Measurements from ENCODE around the gene ALPL.

DNA sequence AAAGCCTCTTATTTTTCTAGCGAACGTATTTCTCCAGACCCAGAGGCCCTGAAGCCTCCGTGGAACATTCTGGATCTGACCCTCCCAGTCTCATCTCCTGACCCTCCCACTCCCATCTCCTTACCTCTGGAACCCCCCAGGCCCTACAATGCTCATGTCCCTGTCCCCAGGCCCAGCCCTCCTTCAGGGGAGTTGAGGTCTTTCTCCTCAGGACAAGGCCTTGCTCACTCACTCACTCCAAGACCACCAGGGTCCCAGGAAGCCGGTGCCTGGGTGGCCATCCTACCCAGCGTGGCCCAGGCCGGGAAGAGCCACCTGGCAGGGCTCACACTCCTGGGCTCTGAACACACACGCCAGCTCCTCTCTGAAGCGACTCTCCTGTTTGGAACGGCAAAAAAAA is 68.7 kb downstream of the ALPL start:
- TF ChIP-seq, protein P1, sequence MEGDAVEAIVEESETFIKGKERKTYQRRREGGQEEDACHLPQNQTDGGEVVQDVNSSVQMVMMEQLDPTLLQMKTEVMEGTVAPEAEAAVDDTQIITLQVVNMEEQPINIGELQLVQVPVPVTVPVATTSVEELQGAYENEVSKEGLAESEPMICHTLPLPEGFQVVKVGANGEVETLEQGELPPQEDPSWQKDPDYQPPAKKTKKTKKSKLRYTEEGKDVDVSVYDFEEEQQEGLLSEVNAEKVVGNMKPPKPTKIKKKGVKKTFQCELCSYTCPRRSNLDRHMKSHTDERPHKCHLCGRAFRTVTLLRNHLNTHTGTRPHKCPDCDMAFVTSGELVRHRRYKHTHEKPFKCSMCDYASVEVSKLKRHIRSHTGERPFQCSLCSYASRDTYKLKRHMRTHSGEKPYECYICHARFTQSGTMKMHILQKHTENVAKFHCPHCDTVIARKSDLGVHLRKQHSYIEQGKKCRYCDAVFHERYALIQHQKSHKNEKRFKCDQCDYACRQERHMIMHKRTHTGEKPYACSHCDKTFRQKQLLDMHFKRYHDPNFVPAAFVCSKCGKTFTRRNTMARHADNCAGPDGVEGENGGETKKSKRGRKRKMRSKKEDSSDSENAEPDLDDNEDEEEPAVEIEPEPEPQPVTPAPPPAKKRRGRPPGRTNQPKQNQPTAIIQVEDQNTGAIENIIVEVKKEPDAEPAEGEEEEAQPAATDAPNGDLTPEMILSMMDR (IDR thresholded peaks at IDR 0.05) = no peak
- TF ChIP-seq POLR2A (IDR thresholded peaks at IDR 0.05) = no peak

Measured in ovary (tissue), 3 donors.